T-helper 1 cell treated with Interleukin-12 subunit alpha and Interleukin-12 subunit beta and Interleukin-4 antibody, amounts not matched to agents 30 ng/mL and 1 ng/mL, for 36 hours (primary cell): ENCODE results near the gene MAGEL2. TPM values are rescaled to one million over a fixed set of nuclear protein-coding genes. Genes with fewer than 3 reads are reported as not detected.
"Not testable (repeated sequence)": the region's sequence is repeated elsewhere in the genome, so short reads cannot be mapped to it uniquely, and the experiment has no call there.

Source experiments
- intact Hi-C: fragments of 100-400 bp; cut with micrococcal nuclease; formaldehyde crosslinking; loops from one replicate; pipeline ENCODE4 v1.15.1; 2024
- total RNA-seq: library from RNA; stranded (reverse); gene quantifications from 2 replicates; pipeline ENCODE4 v1.2.3, GENCODE V29; 2022

MAGEL2 gene
- total RNA-seq, 1 donor from 2014 or later, result not detected

DNA sequence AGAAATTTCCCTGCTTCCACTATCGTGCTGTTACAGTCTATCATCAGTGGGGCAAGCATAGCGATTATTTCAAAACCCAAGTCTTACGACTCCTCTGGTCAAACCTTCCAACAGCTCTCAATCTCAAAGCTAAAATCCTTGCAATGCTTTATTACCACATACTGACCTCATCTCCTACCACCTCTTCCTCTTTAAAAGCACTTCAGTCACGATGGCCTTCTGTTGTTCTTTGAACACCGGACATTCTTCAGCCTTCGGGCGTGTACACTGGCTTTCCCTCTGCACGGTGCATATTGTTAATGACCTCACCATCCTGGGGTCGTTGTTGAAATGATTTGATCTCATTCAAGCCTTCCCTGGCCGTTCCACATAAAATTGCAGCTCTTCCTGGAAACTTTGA, 31.1 kb downstream of the MAGEL2 start:
- intact Hi-C loops, result no loop called here

DNA sequence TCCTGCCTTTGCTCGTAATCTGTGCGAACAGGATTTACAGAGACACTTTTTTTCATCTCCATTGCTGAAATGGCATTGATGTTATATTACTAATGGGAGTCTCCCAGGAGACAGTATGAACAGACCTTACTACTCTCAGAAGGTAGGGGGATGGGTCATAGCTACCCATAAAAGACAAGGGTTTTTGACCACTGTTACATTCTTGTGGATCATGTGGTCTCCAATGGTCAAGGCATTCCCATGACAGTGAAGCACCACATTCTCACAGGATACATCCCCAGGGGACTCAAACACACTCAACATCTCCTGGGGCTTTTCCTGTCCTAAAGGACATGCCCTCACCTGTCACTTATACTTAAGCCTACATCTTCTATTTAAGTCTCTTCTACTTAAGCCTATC, 41.4 kb downstream of the MAGEL2 start:
- intact Hi-C loops, result no loop called here

DNA sequence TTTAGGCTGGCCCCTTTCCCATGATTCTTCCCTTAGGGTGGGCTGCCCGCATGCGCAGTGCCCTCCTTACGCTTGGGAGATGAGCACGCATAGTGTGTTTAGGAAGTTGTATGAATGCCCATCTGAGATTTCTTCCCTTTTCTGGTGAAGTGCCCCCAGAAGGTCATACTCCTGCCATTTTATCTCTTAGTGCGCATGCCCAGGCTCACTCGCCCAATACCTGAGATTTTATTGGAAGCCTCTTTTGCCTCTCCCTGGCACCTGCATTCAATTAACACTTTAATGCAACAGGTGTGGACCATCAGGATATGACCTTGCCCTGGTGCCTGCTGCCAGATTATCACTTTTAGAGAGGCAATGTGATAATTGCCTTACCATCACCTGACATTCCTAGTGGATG, 45.5 kb downstream of the MAGEL2 start:
- intact Hi-C loops, result no loop called here

DNA sequence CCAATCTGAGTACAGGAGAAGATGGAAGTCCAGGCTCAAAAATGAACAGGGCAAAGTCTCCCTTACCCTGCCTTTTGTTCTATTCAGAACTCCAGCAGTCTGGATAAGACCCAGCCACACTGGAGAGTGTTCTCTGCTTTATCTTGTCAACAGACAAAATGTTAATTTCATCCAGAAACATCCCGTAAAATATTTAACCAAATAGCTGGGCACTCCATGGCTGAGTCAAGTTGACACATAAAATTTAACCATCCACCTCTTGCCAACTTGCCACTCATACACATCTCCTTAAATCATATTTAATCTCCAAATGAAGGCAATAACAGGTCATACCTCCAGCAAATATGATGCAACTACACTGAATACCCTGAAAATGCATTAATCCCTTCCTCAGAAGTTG, 48.6 kb downstream of the MAGEL2 start:
- intact Hi-C loops, result no loop called here

DNA sequence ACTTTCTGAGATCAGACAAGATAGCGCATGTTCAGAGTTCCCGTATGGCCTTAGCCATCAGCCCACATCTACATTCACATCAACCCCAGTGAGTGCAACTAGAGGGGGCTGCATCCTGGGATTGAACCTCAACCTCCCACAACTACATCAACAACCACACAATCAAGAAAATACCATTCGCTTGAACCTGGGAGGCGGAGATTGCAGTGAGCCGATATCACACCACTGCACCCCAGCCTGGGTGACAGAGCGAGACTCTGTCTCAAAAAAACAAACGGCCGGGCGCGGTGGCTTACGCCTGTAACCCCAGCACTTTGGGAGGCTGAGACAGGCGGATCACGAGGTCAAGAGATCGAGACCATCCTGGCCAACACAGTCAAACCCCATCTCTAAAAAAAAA, 50.4 kb downstream of the MAGEL2 start:
- intact Hi-C loops, result not testable (repeated sequence)

DNA sequence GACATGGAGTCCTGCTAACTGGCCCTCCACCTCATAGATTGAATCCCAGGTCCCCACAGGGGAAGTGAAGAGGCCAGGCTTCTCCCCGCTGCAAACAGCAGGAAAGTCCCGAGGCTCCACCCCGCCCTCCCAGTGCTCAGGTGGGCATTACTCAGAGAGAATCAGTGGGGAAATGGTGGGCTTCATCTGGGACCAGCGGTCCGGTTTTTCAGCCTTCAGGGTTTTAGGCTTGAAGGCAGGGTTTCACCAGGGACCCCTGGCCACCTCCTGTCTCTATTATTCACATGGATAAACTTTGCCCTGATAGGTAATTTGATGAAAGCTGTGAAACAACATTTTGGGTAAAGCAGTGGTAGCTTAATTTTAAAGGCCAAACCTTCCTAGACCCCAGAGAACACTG, 50.9 kb downstream of the MAGEL2 start:
- intact Hi-C loops, result no loop called here

DNA sequence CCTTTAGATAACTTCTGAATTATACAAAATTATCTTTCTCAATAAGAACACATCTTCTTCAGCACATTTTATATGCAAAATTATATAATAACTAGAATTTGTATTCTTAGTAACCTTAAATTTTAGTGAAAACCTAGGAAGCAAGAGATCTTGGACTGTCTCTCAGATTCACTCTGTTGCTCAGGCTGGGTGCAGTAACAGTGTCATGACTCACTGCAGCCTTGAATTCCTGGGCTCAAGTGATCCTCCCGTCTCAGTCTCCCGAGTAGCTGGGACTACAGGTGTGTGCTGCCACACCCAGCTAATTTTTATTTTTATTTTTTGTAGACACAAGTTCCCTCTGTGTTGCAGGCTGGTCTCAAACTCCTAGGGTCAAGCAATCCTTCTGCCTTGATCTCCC, 52.3 kb downstream of the MAGEL2 start:
- intact Hi-C loops, result no loop called here

DNA sequence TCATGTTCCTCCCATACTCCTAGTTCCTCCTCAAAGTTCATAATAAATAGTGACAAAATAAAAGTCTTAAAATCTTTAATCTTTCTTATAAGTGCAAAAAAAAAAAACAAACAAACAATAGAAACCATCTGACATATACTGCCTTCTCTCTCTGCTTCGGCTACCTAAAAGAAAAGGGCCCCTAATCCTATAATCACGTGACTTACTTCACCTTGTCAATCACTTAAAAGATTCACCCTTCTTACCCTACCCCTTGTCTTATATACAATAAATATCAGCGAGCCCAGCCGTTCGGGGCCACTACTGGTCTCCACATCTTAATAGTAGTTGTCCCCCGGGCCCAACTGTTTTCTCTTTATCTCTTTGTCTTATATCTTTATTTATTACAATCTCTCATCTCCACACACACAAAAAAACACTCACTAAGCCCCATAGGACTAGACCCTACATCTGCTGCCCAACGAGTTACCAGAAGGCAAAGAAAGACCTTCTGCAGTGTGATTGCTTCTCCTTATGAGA, 53.4 kb downstream of the MAGEL2 start:
- intact Hi-C loops, result no loop called here

Other genes with a start within 250 kb of the MAGEL2 start
- gene GOLGA6L2, start 200.6 kb downstream of the MAGEL2 start, total RNA-seq, result not detected in 2 replicates
- 1.1 and 2.5 TPM in 2 replicates for gene MKRN3, start 82.2 kb downstream of the MAGEL2 start, total RNA-seq
- gene NDN, start 39.4 kb upstream of the MAGEL2 start, total RNA-seq, result 2.9 and 3.8 TPM in 2 replicates